Neural crest cell (in vitro differentiated cells): Measurements from ENCODE around the gene SPINK6. TPM values are rescaled to one million over a fixed set of nuclear protein-coding genes. Genes with fewer than 3 reads are reported as not detected.

Source experiments
- DNase-seq: peaks from one replicate; pipeline ENCODE4 v3.0.0; 2021; ENCODE audit warnings: low read depth, mixed read lengths, low spot score
- H3K27ac Mint-ChIP-seq: one replicate; pipeline ENCODE4 v1.8.0; 2021; ENCODE audit warnings: mild to moderate bottlenecking, mixed read lengths; ENCODE audit not compliant: unreplicated experiment
- H3K27me3 Mint-ChIP-seq: 2 replicates; pipeline ENCODE4 v1.8.0; 2021; ENCODE audit warnings: low read depth, mild to moderate bottlenecking, mixed read lengths
- H3K36me3 Mint-ChIP-seq: 2 replicates; pipeline ENCODE4 v1.8.0; 2021; ENCODE audit warnings: low read depth, mild to moderate bottlenecking, mixed read lengths
- H3K4me1 Mint-ChIP-seq: 2 replicates; pipeline ENCODE4 v1.8.0; 2021; ENCODE audit warnings: mixed read lengths
- H3K4me3 Mint-ChIP-seq: one replicate; pipeline ENCODE4 v1.8.0; 2021; ENCODE audit warnings: mild to moderate bottlenecking, mixed read lengths
- H3K9me3 Mint-ChIP-seq: 2 replicates; pipeline ENCODE4 v1.8.0; 2021; ENCODE audit warnings: mixed read lengths
- total RNA-seq: library from RNA; stranded (reverse); gene quantifications from 2 replicates; pipeline ENCODE4 v1.2.1, GENCODE V29; 2021
- TF ChIP-seq, protein P1 (sequence below): fragments of 200-600 bp; sonication (generic); conservative IDR thresholded peaks from 2 replicates; pipeline ENCODE4 v1.5.0; 2021; ENCODE audit warnings: antibody characterized with exemption, mild to moderate bottlenecking

SPINK6 gene
- total RNA-seq, 1 donor from 2014 or later, result not detected

DNA sequence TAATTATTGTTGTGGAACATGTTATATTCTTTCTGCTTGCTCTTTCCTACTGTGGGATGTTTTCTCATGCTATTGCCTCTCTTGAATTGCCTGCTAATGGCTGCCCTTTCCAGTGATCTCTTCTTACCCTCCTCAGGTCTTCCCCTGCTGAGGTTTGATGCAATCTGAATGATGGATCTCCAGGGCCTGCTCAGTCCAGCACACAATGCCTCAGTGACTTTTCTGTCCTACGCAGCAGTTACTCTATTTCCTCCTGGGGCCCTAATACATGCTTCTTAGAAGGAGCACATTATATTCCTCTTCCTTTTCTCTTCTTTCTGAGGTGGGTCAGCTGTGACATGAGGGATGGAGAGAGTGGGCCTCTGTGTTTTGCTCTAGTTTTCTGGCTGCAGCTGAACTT is 34.6 kb upstream of the SPINK6 start, which contains the start of gene SPINK14:
SPINK14 (plus strand) TSS at position 301 of the 400 bp plus-strand sequence. CDS start 1,187 bp downstream, outside the sequence.
- TF ChIP-seq, protein P1, sequence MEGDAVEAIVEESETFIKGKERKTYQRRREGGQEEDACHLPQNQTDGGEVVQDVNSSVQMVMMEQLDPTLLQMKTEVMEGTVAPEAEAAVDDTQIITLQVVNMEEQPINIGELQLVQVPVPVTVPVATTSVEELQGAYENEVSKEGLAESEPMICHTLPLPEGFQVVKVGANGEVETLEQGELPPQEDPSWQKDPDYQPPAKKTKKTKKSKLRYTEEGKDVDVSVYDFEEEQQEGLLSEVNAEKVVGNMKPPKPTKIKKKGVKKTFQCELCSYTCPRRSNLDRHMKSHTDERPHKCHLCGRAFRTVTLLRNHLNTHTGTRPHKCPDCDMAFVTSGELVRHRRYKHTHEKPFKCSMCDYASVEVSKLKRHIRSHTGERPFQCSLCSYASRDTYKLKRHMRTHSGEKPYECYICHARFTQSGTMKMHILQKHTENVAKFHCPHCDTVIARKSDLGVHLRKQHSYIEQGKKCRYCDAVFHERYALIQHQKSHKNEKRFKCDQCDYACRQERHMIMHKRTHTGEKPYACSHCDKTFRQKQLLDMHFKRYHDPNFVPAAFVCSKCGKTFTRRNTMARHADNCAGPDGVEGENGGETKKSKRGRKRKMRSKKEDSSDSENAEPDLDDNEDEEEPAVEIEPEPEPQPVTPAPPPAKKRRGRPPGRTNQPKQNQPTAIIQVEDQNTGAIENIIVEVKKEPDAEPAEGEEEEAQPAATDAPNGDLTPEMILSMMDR, result no peak
- Mint-ChIP-seq H3K4me1 (no peaks in the 10 kb centered on the region), H3K4me3 (no peak within 1 kb of the TSS), H3K27ac (no peak within 1 kb of the TSS), H3K27me3 (peaks cover 7% of the 10 kb centered on the region), H3K9me3 (no peaks in the 10 kb centered on the region), H3K36me3 (no peaks in the 10 kb centered on the region)
- DNase-seq, result no peak

DNA sequence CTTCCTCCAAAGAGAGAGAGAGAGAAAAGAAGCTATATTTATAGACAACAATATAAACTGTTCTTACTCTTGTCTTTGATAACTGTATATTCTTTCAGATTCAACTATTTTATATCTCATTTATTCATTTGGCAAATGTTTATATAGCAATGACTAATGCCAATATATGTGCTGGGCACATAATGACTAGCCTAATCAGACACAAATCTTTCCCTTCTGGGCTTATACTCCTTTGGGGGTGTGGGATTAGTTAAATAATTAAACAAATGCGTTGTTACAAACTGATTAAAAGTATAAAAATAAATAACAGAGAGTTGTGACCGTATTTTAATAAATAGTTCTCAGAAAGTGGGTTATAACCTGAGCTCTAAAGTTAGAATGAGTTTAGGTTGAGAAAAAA is 30.5 kb upstream of the SPINK6 start:
- no peaks in the 10 kb centered on the region for H3K36me3 Mint-ChIP-seq
- no peak overlapping the region for H3K4me3 Mint-ChIP-seq
- H3K27ac Mint-ChIP-seq, result no peak overlapping the region
- TF ChIP-seq, protein P1, result no peak
- H3K4me1 Mint-ChIP-seq, result no peaks in the 10 kb centered on the region
- peaks cover 26% of the 10 kb centered on the region for H3K27me3 Mint-ChIP-seq
- no peaks in the 10 kb centered on the region for H3K9me3 Mint-ChIP-seq
- DNase-seq, result no peak

DNA sequence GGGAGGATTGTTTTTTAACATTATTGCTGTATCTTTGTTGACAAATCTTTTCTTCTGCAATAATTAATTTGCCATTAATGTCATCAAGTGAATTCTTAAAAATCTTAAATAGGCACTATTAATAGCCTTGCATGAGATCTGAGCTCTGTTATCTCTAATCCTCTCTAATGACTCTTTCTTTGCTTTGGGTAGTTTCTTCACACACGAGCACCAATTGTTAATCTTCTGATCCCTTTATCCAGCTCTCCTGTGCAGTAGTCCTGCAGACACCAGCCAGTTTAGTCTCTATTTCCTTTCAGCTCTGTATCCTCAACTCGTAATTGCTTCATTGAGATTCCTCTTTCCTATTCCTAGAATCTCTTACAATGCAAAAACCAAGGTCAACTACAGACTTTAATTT is 26.4 kb upstream of the SPINK6 start:
- no peaks in the 10 kb centered on the region for H3K4me1 Mint-ChIP-seq
- H3K9me3 Mint-ChIP-seq, result no peaks in the 10 kb centered on the region
- TF ChIP-seq, protein P1, result no peak
- H3K36me3 Mint-ChIP-seq, result no peaks in the 10 kb centered on the region
- H3K27me3 Mint-ChIP-seq, result peaks cover 31% of the 10 kb centered on the region
- no peak for DNase-seq
- H3K4me3 Mint-ChIP-seq, result no peak overlapping the region
- H3K27ac Mint-ChIP-seq, result no peak overlapping the region

DNA sequence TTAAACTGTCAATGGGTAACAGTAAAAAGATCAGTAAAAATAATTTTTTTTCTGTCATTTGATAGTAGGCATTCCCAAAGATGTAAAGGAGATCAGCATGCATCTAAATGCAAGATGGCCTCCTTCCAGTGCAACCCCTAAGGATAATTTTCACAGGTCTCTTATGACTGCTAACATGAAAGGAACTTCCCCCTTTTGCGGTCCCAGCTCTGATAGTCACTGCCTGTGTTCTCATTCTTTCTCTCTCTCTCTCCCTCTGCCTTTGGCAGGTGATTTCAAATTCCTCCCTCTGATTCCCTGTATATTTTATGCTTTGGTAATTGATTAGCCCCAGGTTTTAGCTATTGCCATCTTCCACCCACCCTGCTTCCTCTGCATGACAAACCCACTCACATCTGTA is 25.6 kb upstream of the SPINK6 start:
- no peaks in the 10 kb centered on the region for H3K36me3 Mint-ChIP-seq
- TF ChIP-seq, protein P1, result no peak
- no peak for DNase-seq
- no peak overlapping the region for H3K27ac Mint-ChIP-seq
- peaks cover 31% of the 10 kb centered on the region for H3K27me3 Mint-ChIP-seq
- no peaks in the 10 kb centered on the region for H3K9me3 Mint-ChIP-seq
- H3K4me3 Mint-ChIP-seq, result no peak overlapping the region
- no peaks in the 10 kb centered on the region for H3K4me1 Mint-ChIP-seq

DNA sequence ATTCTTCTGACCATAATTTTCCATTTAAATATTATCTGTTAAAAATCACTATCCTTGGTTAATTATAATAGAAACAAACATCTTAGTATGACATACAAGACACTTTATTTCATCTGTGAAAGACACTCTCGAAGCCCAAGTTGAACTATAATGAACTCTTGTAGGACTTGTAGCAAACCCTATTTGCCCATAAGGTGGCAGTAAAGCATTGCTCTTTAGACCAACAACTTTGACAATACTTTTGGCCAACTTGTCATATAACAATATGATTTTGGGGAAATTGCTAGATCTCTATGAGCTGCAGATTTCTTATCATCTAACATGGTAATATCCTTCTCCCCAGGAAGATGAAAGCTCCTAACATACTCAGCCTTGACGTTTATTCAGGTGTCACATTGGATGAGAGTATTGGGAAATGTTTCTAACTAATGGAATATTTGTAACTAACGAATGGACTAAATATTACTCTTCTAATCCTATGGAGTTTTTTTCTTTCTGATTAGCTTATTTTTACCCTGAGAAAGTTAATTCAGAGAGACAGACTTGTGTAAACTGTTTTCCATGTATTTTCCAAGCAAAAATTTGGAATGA is 23.5 kb upstream of the SPINK6 start:
- DNase-seq, result no peak
- Mint-ChIP-seq H3K27me3 (peaks cover 23% of the 10 kb centered on the region), H3K9me3 (no peaks in the 10 kb centered on the region), H3K4me3 (no peak overlapping the region), H3K36me3 (no peaks in the 10 kb centered on the region), H3K4me1 (no peaks in the 10 kb centered on the region), H3K27ac (no peak overlapping the region)
- TF ChIP-seq, protein P1, result peak; percentile 90
